ENCODE data around the gene ATP8A2. TPM values are rescaled to one million over a fixed set of nuclear protein-coding genes. Genes with fewer than 3 reads are reported as not detected.

Gene ATP8A2
- total RNA-seq, 1 donor from 2014 or later: 1.9 TPM

DNA sequence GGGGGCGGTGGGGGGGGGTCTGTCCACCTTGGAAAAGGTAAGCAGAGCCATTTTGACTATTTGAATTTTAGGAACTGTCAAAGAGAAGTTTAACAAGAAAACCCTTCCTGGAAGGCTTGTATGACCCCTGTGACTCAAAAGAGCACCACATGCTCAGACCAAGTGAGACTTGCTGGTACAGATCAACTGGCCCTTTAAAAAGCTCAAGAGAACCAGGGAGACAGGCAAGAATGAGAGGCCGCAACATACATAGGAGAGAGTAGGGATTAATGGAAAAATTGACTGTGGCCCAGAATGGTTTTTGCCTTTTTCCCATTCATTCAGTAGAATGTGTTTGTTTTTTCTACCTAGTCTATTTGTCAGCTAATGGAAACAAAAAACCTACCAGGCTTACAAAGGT, 26.2 kb upstream of the ATP8A2 start:
- H3K36me3 Mint-ChIP-seq (ENCODE audit: low read depth): peaks cover 5% of the 10 kb centered on the region
- H3K9me3 Mint-ChIP-seq (ENCODE audit: low read depth): no peaks in the 10 kb centered on the region
- H3K27ac Mint-ChIP-seq (ENCODE audit: unreplicated experiment): no peak overlapping the region

DNA sequence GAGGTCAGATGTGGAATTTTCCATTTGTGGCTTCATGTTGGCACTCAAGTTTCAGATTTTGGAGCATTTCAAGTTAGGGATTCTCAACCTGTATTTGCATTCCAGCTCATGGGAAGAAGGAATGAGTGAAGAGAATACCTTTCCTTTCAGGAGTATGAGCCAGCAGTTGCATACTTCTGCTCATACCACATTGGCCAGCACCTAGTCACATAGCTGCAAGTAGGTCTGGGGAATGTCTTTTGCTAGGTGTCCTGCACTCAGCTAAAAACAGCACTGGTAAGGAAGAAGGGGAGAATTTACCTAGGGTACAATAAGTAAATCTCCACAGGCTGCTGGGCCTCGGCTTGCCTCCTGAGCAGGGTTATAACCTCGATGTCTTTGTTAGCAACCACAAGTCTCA, 24.6 kb upstream of the ATP8A2 start:
- peaks cover 5% of the 10 kb centered on the region for H3K36me3 Mint-ChIP-seq (ENCODE audit: low read depth)
- no peak overlapping the region for H3K27ac Mint-ChIP-seq (ENCODE audit: unreplicated experiment)
- no peaks in the 10 kb centered on the region for H3K9me3 Mint-ChIP-seq (ENCODE audit: low read depth)
- TF ChIP-seq CTCF (IDR thresholded peaks at IDR 0.05): no peak
- H3K4me1 Mint-ChIP-seq (ENCODE audit: low read depth): no peaks in the 10 kb centered on the region
- peaks cover 1% of the 10 kb centered on the region for H3K27me3 Mint-ChIP-seq (ENCODE audit: low read depth)
- H3K4me3 Mint-ChIP-seq (ENCODE audit: unreplicated experiment): no peak overlapping the region
- DNase-seq (ENCODE audit: low spot score): no peak

More for the DNA sequence above, 26.2 kb upstream of the ATP8A2 start:
- no peaks in the 10 kb centered on the region for H3K27me3 Mint-ChIP-seq (ENCODE audit: low read depth)
- TF ChIP-seq CTCF (IDR thresholded peaks at IDR 0.05): no peak
- no peaks in the 10 kb centered on the region for H3K4me1 Mint-ChIP-seq (ENCODE audit: low read depth)
- H3K4me3 Mint-ChIP-seq (ENCODE audit: unreplicated experiment): no peak overlapping the region
- DNase-seq (ENCODE audit: low spot score): no peak

GRCh38 chr13:25351404-25351803, 20.4 kb upstream of the ATP8A2 start:
- Mint-ChIP-seq H3K27ac (ENCODE audit: unreplicated experiment) (no peak overlapping the region), H3K4me1 (ENCODE audit: low read depth) (peaks cover 4% of the 10 kb centered on the region), H3K4me3 (ENCODE audit: unreplicated experiment) (no peak overlapping the region), H3K36me3 (ENCODE audit: low read depth) (peaks cover 3% of the 10 kb centered on the region), H3K9me3 (ENCODE audit: low read depth) (no peaks in the 10 kb centered on the region), H3K27me3 (ENCODE audit: low read depth) (peaks cover 15% of the 10 kb centered on the region)
- no peak for DNase-seq (ENCODE audit: low spot score)
- no peak for TF ChIP-seq CTCF (IDR thresholded peaks at IDR 0.05)

GRCh38 chr13:25352230-25352629, 19.5 kb upstream of the ATP8A2 start:
- DNase-seq (ENCODE audit: low spot score): no peak
- Mint-ChIP-seq H3K4me1 (ENCODE audit: low read depth) (peaks cover 5% of the 10 kb centered on the region), H3K27me3 (ENCODE audit: low read depth) (peaks cover 15% of the 10 kb centered on the region), H3K36me3 (ENCODE audit: low read depth) (peaks cover 3% of the 10 kb centered on the region), H3K4me3 (ENCODE audit: unreplicated experiment) (no peak overlapping the region), H3K27ac (ENCODE audit: unreplicated experiment) (no peak overlapping the region), H3K9me3 (ENCODE audit: low read depth) (no peaks in the 10 kb centered on the region)
- no peak for TF ChIP-seq CTCF (IDR thresholded peaks at IDR 0.05)

DNA sequence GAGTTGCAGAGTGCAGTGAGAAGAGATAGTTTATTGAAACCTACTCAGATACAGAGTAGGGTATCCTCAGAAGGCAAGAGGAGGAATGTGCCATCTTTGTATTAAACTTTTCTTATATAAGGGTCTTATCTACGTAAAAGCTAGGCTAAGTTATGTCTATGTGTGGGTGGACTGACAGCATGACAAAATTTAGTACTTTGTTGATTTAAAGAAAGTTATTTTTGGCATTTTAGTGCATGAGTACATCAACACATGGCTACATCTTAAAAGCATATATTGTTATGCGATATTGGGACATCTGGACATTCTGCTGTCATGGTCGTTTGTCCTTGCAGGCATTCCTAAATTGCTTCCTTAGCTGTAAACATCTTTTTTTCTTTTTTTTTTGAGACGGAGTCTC, 19.0 kb upstream of the ATP8A2 start:
- DNase-seq (ENCODE audit: low spot score): no peak
- no peaks in the 10 kb centered on the region for H3K9me3 Mint-ChIP-seq (ENCODE audit: low read depth)
- TF ChIP-seq CTCF (IDR thresholded peaks at IDR 0.05): no peak
- H3K4me3 Mint-ChIP-seq (ENCODE audit: unreplicated experiment): no peak overlapping the region
- no peak overlapping the region for H3K27ac Mint-ChIP-seq (ENCODE audit: unreplicated experiment)
- H3K36me3 Mint-ChIP-seq (ENCODE audit: low read depth): peaks cover 3% of the 10 kb centered on the region
- peaks cover 5% of the 10 kb centered on the region for H3K4me1 Mint-ChIP-seq (ENCODE audit: low read depth)
- H3K27me3 Mint-ChIP-seq (ENCODE audit: low read depth): peaks cover 16% of the 10 kb centered on the region

All from chondrocyte (in vitro differentiated cells).